IMR-90 (cell line): ENCODE measurements around the gene ZNHIT1. TPM values are rescaled to one million over a fixed set of nuclear protein-coding genes. Genes with fewer than 3 reads are reported as not detected.

Experiments used
- ATAC-seq: fragments of 200-7000 bp; cut with Tn5 transposase; 2 replicates; pipeline ENCODE4 v1.9.1; 2020; ENCODE audit warnings: low read depth, mild to moderate bottlenecking, moderate library complexity
- BruUV-seq: library from RNA; stranded (reverse); fragments of 400-500 nt; replicated peaks from 2 replicates; lab custom pipeline; 2021; lab: Mats Ljungman, UMichigan
- CTCF ChIA-PET: fragments of 300-600 bp; formaldehyde crosslinking; extraction: SDS; loops from one replicate; lab custom pipeline; 2021; ENCODE audit warnings: antibody characterized with exemption; lab: Yijun Ruan, JAX
- POLR2A ChIA-PET: fragments of 300-600 bp; sonication (Branson Sonifier 250); formaldehyde crosslinking; loops from one replicate; lab custom pipeline; 2022; ENCODE audit warnings: antibody characterized with exemption; ENCODE audit not compliant: unreplicated experiment; lab: Charles Lee
- DNase-seq: peaks from one replicate; pipeline ENCODE4 v3.0.0; 2013
- H2AFZ ChIP-seq: replicated peaks from 2 replicates; pipeline ENCODE3; 2013; ENCODE audit warnings: low read length, mild to moderate bottlenecking; ENCODE audit not compliant: poor library complexity
- H2AK5ac ChIP-seq: 2 replicates; pipeline ENCODE4 v1.6.1; 2013; ENCODE audit warnings: low read depth, low read length, inconsistent platforms
- H2AK9ac ChIP-seq: replicated peaks from 2 replicates; pipeline ENCODE3; 2013; ENCODE audit warnings: mild to moderate bottlenecking, low read depth, low read length, moderate library complexity; ENCODE audit not compliant: poor library complexity
- H2BK120ac ChIP-seq: 2 replicates; pipeline ENCODE4 v1.6.1; 2013; ENCODE audit warnings: low read depth, low read length, inconsistent platforms
- H2BK15ac ChIP-seq: 3 replicates; pipeline ENCODE4 v1.6.1; 2013; ENCODE audit warnings: low read depth, low read length, inconsistent platforms
- H2BK20ac ChIP-seq: 2 replicates; pipeline ENCODE4 v1.6.1; 2013; ENCODE audit warnings: low read depth, mild to moderate bottlenecking, inconsistent platforms, low read length, moderate library complexity
- H2BK5ac ChIP-seq: 2 replicates; pipeline ENCODE4 v1.6.1; 2013; ENCODE audit warnings: mild to moderate bottlenecking, low read depth, low read length, inconsistent platforms; ENCODE audit not compliant: poor library complexity, severe bottlenecking
- H3K14ac ChIP-seq: replicated peaks from 2 replicates; pipeline ENCODE4 v1.6.1; 2013; ENCODE audit warnings: low read depth, low read length, inconsistent platforms
- H3K18ac ChIP-seq: 2 replicates; pipeline ENCODE4 v1.6.1; 2013; ENCODE audit warnings: low read depth, low read length, control low read depth
- H3K23ac ChIP-seq: 2 replicates; pipeline ENCODE4 v1.6.1; 2013; ENCODE audit warnings: low read depth, low read length, inconsistent platforms
- H3K27ac ChIP-seq: 2 replicates; pipeline ENCODE4 v1.5.1; 2013; ENCODE audit warnings: mild to moderate bottlenecking, control low read depth, low read length; ENCODE audit not compliant: insufficient read depth
- H3K27me3 ChIP-seq: 2 replicates; pipeline ENCODE4 v1.6.1; 2013; ENCODE audit warnings: low read length; ENCODE audit not compliant: control insufficient read depth, insufficient read depth
- H3K36me3 ChIP-seq: 2 replicates; pipeline ENCODE4 v1.6.1; 2013; ENCODE audit warnings: low read length, mixed read lengths; ENCODE audit not compliant: control insufficient read depth, insufficient read depth
- H3K4ac ChIP-seq: 2 replicates; pipeline ENCODE4 v1.6.1; 2013; ENCODE audit warnings: low read depth, low read length, inconsistent platforms
- H3K4me1 ChIP-seq: 2 replicates; pipeline ENCODE4 v1.6.1; 2013; ENCODE audit warnings: low read length, mixed read lengths; ENCODE audit not compliant: control insufficient read depth, insufficient read depth
- H3K4me2 ChIP-seq: 2 replicates; pipeline ENCODE4 v1.6.1; 2013; ENCODE audit warnings: low read depth, mild to moderate bottlenecking, control low read depth, low read length, moderate library complexity
- H3K4me3 ChIP-seq: 2 replicates; pipeline ENCODE4 v1.5.1; 2013; ENCODE audit warnings: low read depth, mild to moderate bottlenecking, control low read depth, low read length, moderate library complexity; ENCODE audit not compliant: insufficient read depth
- H3K56ac ChIP-seq: 2 replicates; pipeline ENCODE4 v1.6.1; 2013; ENCODE audit warnings: low read length, inconsistent platforms; ENCODE audit not compliant: insufficient read depth; ENCODE audit errors: extremely low read depth
- H3K79me1 ChIP-seq, 2 experiments: 2 replicates each; pipeline ENCODE4 v1.6.1; 2013; ENCODE audit warnings: low read length in 2 of 2, inconsistent platforms in 1 of 2, low read depth in 1 of 2
- H3K9ac ChIP-seq: 2 replicates; pipeline ENCODE4 v1.6.1; 2013; ENCODE audit warnings: low read depth, low read length, control low read depth
- H3K9me1 ChIP-seq: 2 replicates; pipeline ENCODE4 v1.6.1; 2013; ENCODE audit warnings: low read length, inconsistent platforms; ENCODE audit not compliant: insufficient read depth
- H3K9me3 ChIP-seq: 2 replicates; pipeline ENCODE4 v1.6.1; 2013; ENCODE audit warnings: low read length; ENCODE audit not compliant: control insufficient read depth, insufficient read depth
- H4K20me1 ChIP-seq: 2 replicates; pipeline ENCODE4 v1.6.1; 2013; ENCODE audit warnings: low read length, inconsistent platforms; ENCODE audit not compliant: insufficient read depth
- H4K5ac ChIP-seq: 2 replicates; pipeline ENCODE4 v1.6.1; 2013; ENCODE audit warnings: mild to moderate bottlenecking, low read depth, low read length, control low read depth
- H4K8ac ChIP-seq, 2 experiments: 2 replicates each; pipeline ENCODE4 v1.6.1; 2013; ENCODE audit warnings: low read depth in 2 of 2, low read length in 2 of 2, control low read depth in 1 of 2, inconsistent platforms in 1 of 2
- H4K91ac ChIP-seq: 2 replicates; pipeline ENCODE4 v1.6.1; 2013; ENCODE audit warnings: low read depth, low read length, inconsistent platforms; ENCODE audit not compliant: insufficient read depth
- CEBPB ChIP-seq: IDR thresholded peaks from 2 replicates; pipeline ENCODE4 v1.6.1; 2012; ENCODE audit warnings: low read depth, low read length, improper control_type of control experiment
- CHD1 ChIP-seq: IDR thresholded peaks from 2 replicates; pipeline ENCODE4 v1.6.1; 2012; ENCODE audit warnings: low read depth, low read length, improper control_type of control experiment
- CTCF ChIP-seq: conservative IDR thresholded peaks from 2 replicates; pipeline ENCODE4 v1.5.1; 2012; ENCODE audit warnings: mild to moderate bottlenecking, low read depth, low read length, improper control_type of control experiment
- ELK1 ChIP-seq: fragments of 150-350 bp; IDR thresholded peaks from 2 replicates; pipeline ENCODE4 v1.6.1; 2016; ENCODE audit warnings: low read depth, mild to moderate bottlenecking, low read length, moderate library complexity, borderline replicate concordance
- MAFK ChIP-seq: IDR thresholded peaks from 2 replicates; pipeline ENCODE4 v1.6.1; 2012; ENCODE audit warnings: low read depth, low read length, improper control_type of control experiment
- MAZ ChIP-seq: IDR thresholded peaks from 2 replicates; pipeline ENCODE4 v1.6.1; 2012; ENCODE audit warnings: low read depth, mild to moderate bottlenecking, low read length, improper control_type of control experiment, moderate library complexity, borderline replicate concordance
- MXI1 ChIP-seq: IDR thresholded peaks from 2 replicates; pipeline ENCODE4 v1.6.1; 2012; ENCODE audit warnings: low read depth, mild to moderate bottlenecking, low read length, moderate library complexity, borderline replicate concordance
- NFE2L2 ChIP-seq: fragments of 150-350 bp; IDR thresholded peaks from 2 replicates; pipeline ENCODE4 v1.6.1; 2016; ENCODE audit warnings: low read depth, mild to moderate bottlenecking, low read length
- POLR2A ChIP-seq: IDR thresholded peaks from 2 replicates; pipeline ENCODE4 v1.6.1; 2012; ENCODE audit warnings: mild to moderate bottlenecking, low read depth, low read length
- RAD21 ChIP-seq: IDR thresholded peaks from 2 replicates; pipeline ENCODE4 v1.6.1; 2012; ENCODE audit warnings: low read length, improper control_type of control experiment
- RCOR1 ChIP-seq: IDR thresholded peaks from 2 replicates; pipeline ENCODE4 v1.6.1; 2012; ENCODE audit warnings: mild to moderate bottlenecking, low read length, improper control_type of control experiment; ENCODE audit not compliant: insufficient replicate concordance
- RFX5 ChIP-seq: IDR thresholded peaks from 2 replicates; pipeline ENCODE4 v1.8.0; 2012; ENCODE audit warnings: low read depth, mild to moderate bottlenecking, low read length, moderate library complexity
- SMC3 ChIP-seq: fragments of 150-350 bp; IDR thresholded peaks from 2 replicates; pipeline ENCODE4 v1.6.1; 2016; ENCODE audit warnings: low read depth, mild to moderate bottlenecking, antibody characterized with exemption, low read length, moderate library complexity
- WGBS, 2 experiments: methylation state at CpG; one replicate each; pipeline versions ENCODE4 v1.1.5 to v1.1.7; 2013; ENCODE audit warnings: missing lambda C conversion rate in 2 of 2; ENCODE audit not compliant: insufficient read length in 1 of 2; ENCODE audit errors: extremely low coverage in 2 of 2; 5-methylcytosine and 5-hydroxymethylcytosine counted together
- dilution Hi-C: fragments of 300-500 bp; cut with HindIII; formaldehyde crosslinking; loops from one replicate; pipeline ENCODE4 v1.14.3; 2018; ENCODE audit warnings: low sequenced_read_pairs; ENCODE audit not compliant: unreplicated experiment
- in situ Hi-C: fragments of 300-500 bp; cut with MboI; formaldehyde crosslinking; loops from 3 replicates; pipeline ENCODE4 v1.14.3; 2019; ENCODE audit warnings: low sequenced_read_pairs, inconsistent platforms, mixed read lengths
- intact Hi-C: fragments of 100-400 bp; cut with micrococcal nuclease; formaldehyde crosslinking; loops from 2 replicates; pipeline ENCODE4 v1.10.0; 2022
- polyA plus RNA-seq, 3 experiments: library from polyadenylated mRNA; depleted of rRNA; stranded (reverse); fragments of >200 nt; gene quantifications; 2 replicates each; pipeline ENCODE4 v1.2.3, GENCODE V29; 2012; ENCODE audit warnings: low replicate concordance in 1 of 3
- total RNA-seq: library from RNA; depleted of rRNA; stranded (reverse); fragments of >200 nt; gene quantifications from 2 replicates; pipeline ENCODE4 v1.2.3, GENCODE V29; 2012
- TF ChIP-seq, protein P1 (sequence below): fragments of 150-350 bp; IDR thresholded peaks from 2 replicates; pipeline ENCODE4 v1.6.1; 2017; ENCODE audit warnings: mild to moderate bottlenecking, antibody characterized with exemption, low read length, low read depth

Gene ZNHIT1
- total and polyA plus RNA-seq, 2 of the 4 experiments (the other 2 are of a cell fraction) = 31.7 to 47.1 TPM

- in situ Hi-C loops (no loop called here), intact Hi-C loops (no loop called here), dilution Hi-C loops (no loop called here)
- ChIA-PET POLR2A (no interaction called here), CTCF (no interaction called here)
- H3K4me3 ChIP-seq = no peak overlapping the region
- H4K8ac ChIP-seq = no peak overlapping the region
- H2BK20ac ChIP-seq = no peak overlapping the region
- TF ChIP-seq ELK1 = no peak
- no peak for TF ChIP-seq CHD1
- no peak for TF ChIP-seq SMC3
- TF ChIP-seq, protein P1, sequence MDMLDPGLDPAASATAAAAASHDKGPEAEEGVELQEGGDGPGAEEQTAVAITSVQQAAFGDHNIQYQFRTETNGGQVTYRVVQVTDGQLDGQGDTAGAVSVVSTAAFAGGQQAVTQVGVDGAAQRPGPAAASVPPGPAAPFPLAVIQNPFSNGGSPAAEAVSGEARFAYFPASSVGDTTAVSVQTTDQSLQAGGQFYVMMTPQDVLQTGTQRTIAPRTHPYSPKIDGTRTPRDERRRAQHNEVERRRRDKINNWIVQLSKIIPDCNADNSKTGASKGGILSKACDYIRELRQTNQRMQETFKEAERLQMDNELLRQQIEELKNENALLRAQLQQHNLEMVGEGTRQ = no peak
- TF ChIP-seq MAFK = no peak
- TF ChIP-seq RAD21 = no peak
- TF ChIP-seq CTCF = no peak
- no peak for TF ChIP-seq NFE2L2
- TF ChIP-seq POLR2A = no peak
- TF ChIP-seq RCOR1 = no peak
- TF ChIP-seq RFX5 = no peak
- TF ChIP-seq CEBPB = no peak
- no peak for TF ChIP-seq MXI1
- TF ChIP-seq MAZ = no peak
- H3K9me3 ChIP-seq = no peaks in the 10 kb centered on the region
- H4K91ac ChIP-seq = no peak overlapping the region
- no peak overlapping the region for H2AK5ac ChIP-seq
- H2AFZ ChIP-seq = no peak overlapping the region
- peaks cover 8% of the 10 kb centered on the region for H3K4me1 ChIP-seq
- no TSS peak for BruUV-seq
- no peak overlapping the region for H3K14ac ChIP-seq
- no peak for DNase-seq
- 39% methylated on average over 2 of the region's 21 CpGs; no CpG with 5 or more reads in 1 of the 2 experiments for WGBS, 2 experiments
- no peak overlapping the region for H2AK9ac ChIP-seq
- no peak overlapping the region for H3K9ac ChIP-seq
- no peaks in the 10 kb centered on the region for H3K27me3 ChIP-seq
- H4K20me1 ChIP-seq = peaks cover 12% of the 10 kb centered on the region
- H3K36me3 ChIP-seq = peaks cover 20% of the 10 kb centered on the region
- H3K23ac ChIP-seq = no peak overlapping the region
- H3K4me2 ChIP-seq = no peak overlapping the region
- peaks cover 0 to 18% of the 10 kb centered on the region in 2 experiments; a peak in 2 of 4 replicates for H3K79me1 ChIP-seq
- no peak overlapping the region for H3K27ac ChIP-seq
- no peak overlapping the region for H3K18ac ChIP-seq
- no peak overlapping the region for H3K4ac ChIP-seq
- H2BK5ac ChIP-seq = no peak overlapping the region
- ATAC-seq = no peak
- H2BK15ac ChIP-seq = no peak overlapping the region
- no peak overlapping the region for H4K5ac ChIP-seq
- peaks cover 4% of the 10 kb centered on the region for H3K9me1 ChIP-seq
- no peak overlapping the region for H2BK120ac ChIP-seq
- no peak overlapping the region for H3K56ac ChIP-seq
These were observed 16.1 kb downstream of the ZNHIT1 start for GRCh38 chr7:101233907-101234547.
